PFSK-1 (cell line): ENCODE measurements around the gene SUMO3.

Experiments
- FOXP2 ChIP-seq: optimal IDR thresholded peaks from 2 replicates; pipeline ENCODE3; 2011; ENCODE audit warnings: borderline replicate concordance, control low read depth, inconsistent platforms; ENCODE audit not compliant: insufficient read depth; ENCODE audit errors: extremely low read length, extremely low read depth
- POLR2AphosphoS5 ChIP-seq: IDR thresholded peaks from 2 replicates; pipeline ENCODE4 v1.6.1; 2012; ENCODE audit warnings: low read depth, mild to moderate bottlenecking, control low read depth, low read length, moderate library complexity
- SIN3A ChIP-seq: IDR thresholded peaks from 2 replicates; pipeline ENCODE4 v1.6.1; 2012; ENCODE audit warnings: mild to moderate bottlenecking, low read length, moderate library complexity, borderline replicate concordance; ENCODE audit not compliant: insufficient read depth
- TAF1 ChIP-seq: IDR thresholded peaks from 2 replicates; pipeline ENCODE4 v1.6.1; 2012; ENCODE audit warnings: low read length, control low read depth, borderline replicate concordance; ENCODE audit not compliant: insufficient read depth
- TF ChIP-seq, protein P1 (sequence below), 2 experiments: IDR thresholded peaks; 2 replicates each; pipeline versions ENCODE4 v1.6.1 to v1.8.0; 2011 to 2012; ENCODE audit warnings: low read depth in 2 of 2, low read length in 2 of 2, control low read depth in 1 of 2, inconsistent platforms in 1 of 2, mild to moderate bottlenecking in 1 of 2, moderate library complexity in 1 of 2; ENCODE audit not compliant: insufficient read depth in 1 of 2

SUMO3 gene

DNA sequence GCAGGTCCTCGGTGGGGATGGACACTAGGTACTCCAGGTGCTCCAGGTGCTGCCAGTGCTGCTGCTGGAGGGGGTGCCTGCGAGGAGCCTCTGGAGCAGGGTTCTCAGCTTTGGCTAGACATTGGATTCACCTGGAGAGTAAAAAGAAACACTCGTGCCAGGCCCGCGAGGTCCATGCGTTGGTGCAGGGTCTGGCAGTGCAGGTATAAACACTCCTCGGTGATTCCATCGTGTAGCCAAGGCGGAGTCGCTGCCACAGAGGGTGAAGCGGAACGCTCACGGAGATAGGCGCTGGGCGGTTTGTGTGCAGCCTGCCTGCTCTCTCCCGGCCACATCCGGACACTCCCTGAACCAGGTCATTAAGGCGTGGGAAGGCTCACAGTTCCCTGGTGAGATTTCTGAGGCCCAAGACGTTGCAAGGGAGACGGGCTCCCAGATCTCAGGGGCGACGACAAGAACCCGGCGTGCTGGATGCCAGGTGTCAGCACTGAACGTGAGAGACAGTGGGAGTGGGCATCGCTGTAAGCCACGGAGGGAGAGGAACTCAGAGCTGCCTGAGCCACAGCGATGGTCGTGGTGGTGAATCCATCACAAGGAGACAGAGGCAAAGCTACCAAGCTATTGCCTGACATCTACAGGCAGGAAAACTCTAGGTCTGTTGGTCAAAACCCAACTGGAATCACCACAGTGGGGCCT, 17.2 kb upstream of the SUMO3 start:
- peak; percentile 10 for TF ChIP-seq FOXP2
- no peak for TF ChIP-seq POLR2AphosphoS5

DNA sequence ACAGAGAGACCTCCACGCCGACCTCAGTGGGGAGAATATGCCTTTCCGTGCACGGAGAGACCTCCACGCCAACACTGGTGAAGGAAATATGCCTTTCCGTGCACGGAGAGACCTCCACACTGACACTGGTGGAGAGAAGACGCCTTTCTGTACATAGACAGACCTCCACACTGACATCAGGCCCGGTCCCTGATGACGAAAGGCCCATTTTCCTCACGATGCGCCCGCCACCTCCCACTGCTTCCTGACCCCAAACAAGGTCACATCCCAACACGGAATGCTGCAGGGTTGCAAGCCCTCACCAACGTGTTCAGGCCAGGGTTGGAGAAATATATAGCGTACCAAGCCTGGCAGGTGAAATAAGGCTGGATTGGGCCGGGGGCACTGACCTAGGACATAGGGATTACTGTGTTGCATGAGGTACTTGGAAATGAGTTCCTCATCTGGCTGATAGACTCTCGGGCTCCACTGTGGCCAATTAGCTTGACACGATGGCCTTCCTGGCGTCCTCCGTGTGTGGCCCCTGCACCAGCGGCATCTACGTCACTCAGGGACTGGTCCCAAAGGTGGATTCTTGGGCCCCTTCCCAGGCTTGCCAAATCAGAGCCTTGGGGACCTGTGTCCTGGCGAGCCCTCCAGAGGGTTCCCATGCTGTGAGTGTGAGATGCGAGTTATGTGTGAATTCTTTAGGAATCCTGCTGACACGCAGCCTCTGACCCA, 16.5 kb upstream of the SUMO3 start:
- no peak for TF ChIP-seq SIN3A
- TF ChIP-seq, protein P1, sequence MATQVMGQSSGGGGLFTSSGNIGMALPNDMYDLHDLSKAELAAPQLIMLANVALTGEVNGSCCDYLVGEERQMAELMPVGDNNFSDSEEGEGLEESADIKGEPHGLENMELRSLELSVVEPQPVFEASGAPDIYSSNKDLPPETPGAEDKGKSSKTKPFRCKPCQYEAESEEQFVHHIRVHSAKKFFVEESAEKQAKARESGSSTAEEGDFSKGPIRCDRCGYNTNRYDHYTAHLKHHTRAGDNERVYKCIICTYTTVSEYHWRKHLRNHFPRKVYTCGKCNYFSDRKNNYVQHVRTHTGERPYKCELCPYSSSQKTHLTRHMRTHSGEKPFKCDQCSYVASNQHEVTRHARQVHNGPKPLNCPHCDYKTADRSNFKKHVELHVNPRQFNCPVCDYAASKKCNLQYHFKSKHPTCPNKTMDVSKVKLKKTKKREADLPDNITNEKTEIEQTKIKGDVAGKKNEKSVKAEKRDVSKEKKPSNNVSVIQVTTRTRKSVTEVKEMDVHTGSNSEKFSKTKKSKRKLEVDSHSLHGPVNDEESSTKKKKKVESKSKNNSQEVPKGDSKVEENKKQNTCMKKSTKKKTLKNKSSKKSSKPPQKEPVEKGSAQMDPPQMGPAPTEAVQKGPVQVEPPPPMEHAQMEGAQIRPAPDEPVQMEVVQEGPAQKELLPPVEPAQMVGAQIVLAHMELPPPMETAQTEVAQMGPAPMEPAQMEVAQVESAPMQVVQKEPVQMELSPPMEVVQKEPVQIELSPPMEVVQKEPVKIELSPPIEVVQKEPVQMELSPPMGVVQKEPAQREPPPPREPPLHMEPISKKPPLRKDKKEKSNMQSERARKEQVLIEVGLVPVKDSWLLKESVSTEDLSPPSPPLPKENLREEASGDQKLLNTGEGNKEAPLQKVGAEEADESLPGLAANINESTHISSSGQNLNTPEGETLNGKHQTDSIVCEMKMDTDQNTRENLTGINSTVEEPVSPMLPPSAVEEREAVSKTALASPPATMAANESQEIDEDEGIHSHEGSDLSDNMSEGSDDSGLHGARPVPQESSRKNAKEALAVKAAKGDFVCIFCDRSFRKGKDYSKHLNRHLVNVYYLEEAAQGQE (IDR thresholded peaks at IDR 0.05; ENCODE audit: insufficient read depth in 1 of 2, low read depth in 2 of 2, low read length in 2 of 2) = no peak
- no peak for TF ChIP-seq TAF1
- no peak for TF ChIP-seq FOXP2
- TF ChIP-seq POLR2AphosphoS5 = no peak

DNA sequence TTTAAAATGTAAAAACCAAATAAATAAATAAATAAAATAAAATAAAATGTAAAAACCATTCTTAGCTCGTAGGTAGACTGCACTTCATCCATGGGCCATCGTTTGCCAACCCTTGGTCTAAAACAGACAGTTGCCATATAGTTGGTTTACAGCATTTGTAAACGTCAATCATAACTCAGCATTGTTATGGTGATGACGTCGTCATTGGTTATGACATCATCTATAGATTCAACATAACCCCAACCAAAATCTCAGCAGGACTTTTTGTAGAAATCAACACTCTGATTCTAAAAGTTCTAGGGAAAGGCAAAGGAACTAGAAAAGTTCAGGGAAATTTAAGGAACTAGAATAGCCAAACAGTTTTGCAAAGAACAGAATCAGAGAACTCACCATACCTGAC, 15.8 kb upstream of the SUMO3 start:
- TF ChIP-seq FOXP2 (no peak), SIN3A (no peak), POLR2AphosphoS5 (no peak), TAF1 (no peak)
- TF ChIP-seq, protein P1 (IDR thresholded peaks at IDR 0.05; ENCODE audit: insufficient read depth in 1 of 2, low read depth in 2 of 2, low read length in 2 of 2) = no peak

DNA sequence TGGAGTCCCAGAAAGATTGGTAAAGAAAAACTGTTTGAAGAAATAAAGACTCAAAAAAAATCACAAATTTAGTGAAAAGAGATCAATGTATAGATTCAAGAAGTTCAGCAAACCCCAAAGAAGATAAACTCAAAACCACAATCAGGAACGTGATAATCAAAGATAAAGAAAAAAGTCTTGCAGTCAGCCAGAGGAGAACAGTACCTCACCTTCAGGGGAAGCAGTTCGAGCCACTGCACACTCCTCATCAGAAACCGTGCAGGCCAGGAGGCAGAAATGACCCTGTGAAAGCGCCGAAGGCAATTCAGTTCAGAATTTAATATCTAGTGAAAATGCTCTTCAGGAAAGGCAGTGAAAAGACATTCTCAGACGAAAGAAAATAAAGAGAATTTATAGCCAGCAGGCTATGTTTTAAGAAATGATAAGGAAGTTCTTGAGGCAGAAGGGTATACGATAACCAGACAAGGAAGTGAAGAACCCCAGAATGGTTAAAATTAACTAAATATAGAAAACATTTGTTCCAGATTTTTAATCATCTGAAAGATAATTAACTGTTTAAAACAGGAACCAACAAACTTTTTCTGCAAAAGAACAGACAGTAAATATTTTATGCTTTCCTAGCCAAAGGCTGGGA, 13.5 kb upstream of the SUMO3 start:
- TF ChIP-seq FOXP2 = no peak
- no peak for TF ChIP-seq SIN3A
- TF ChIP-seq, protein P1 (IDR thresholded peaks at IDR 0.05; ENCODE audit: insufficient read depth in 1 of 2, low read depth in 2 of 2, low read length in 2 of 2) = no peak
- no peak for TF ChIP-seq POLR2AphosphoS5
- TF ChIP-seq TAF1 = no peak

DNA sequence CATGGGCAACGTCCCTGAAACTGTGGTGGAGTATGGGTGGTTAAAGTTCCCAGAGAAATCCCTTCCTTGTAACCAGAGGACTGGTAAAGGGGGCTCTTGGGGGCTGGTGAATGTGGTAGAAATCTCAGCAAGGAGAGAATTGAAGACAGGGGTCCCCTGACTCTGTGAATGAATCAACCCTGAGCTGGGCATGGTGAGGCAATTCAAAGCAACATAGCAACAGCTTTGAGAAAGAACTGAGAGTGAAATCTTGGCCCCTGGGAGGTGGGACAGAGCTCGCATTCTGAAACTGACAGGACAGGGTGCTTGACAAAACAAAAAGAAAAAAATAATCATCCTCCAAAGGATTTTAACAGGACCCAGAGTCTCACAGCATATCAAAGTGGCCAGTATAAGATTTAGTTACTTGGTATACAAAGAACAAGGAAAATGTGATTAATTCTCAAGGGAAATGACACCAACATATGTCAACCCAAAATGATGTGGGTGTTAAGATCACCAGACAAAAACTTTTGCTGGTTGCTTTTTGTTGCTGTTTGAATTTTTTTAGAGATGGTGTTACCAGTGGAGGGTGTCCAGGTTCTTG, 11.7 kb upstream of the SUMO3 start:
- TF ChIP-seq TAF1 = no peak
- TF ChIP-seq POLR2AphosphoS5 = no peak
- no peak for TF ChIP-seq SIN3A
- TF ChIP-seq, protein P1 (IDR thresholded peaks at IDR 0.05; ENCODE audit: insufficient read depth in 1 of 2, low read depth in 2 of 2, low read length in 2 of 2) = no peak
- TF ChIP-seq FOXP2 = no peak
